ENCODE results near the gene PAM.
"Not testable (repeated sequence)": the region's sequence is repeated elsewhere in the genome, so short reads cannot be mapped to it uniquely, and the experiment has no call there.

PAM gene

GRCh38 chr5:103005276-103005675, 250.2 kb downstream of the PAM start:
- DNase-seq: no peak

GRCh38 chr5:103006921-103007320, 251.8 kb downstream of the PAM start:
- DNase-seq: no peak

GRCh38 chr5:103010168-103010567, 255.1 kb downstream of the PAM start:
- no peak for DNase-seq

- DNase-seq: no peak
Measured at GRCh38 chr5:103013933-103014552, 258.9 kb downstream of the PAM start.

- peak; percentile 39 for DNase-seq
Measured at GRCh38 chr5:103014983-103015382, 259.9 kb downstream of the PAM start.

GRCh38 chr5:103016167-103016566, 261.1 kb downstream of the PAM start:
- no peak for DNase-seq

- no peak for DNase-seq
Measured at GRCh38 chr5:103019804-103020203, 264.7 kb downstream of the PAM start.

- peak; percentile 28 for DNase-seq
Measured at GRCh38 chr5:103021314-103021713, 266.2 kb downstream of the PAM start.

- no peak for DNase-seq
Measured at GRCh38 chr5:103027267-103027666, 272.2 kb downstream of the PAM start.

GRCh38 chr5:103031607-103032006, 276.5 kb downstream of the PAM start:
- no peak for DNase-seq

GRCh38 chr5:103033696-103034095, 278.6 kb downstream of the PAM start:
- no peak for DNase-seq

GRCh38 chr5:103034662-103035392, 279.7 kb downstream of the PAM start:
- no peak for DNase-seq

- no peak for DNase-seq
Measured at GRCh38 chr5:103035701-103036100, 280.6 kb downstream of the PAM start.

- peak; percentile 30 for DNase-seq
Measured at GRCh38 chr5:103036601-103037000, 281.5 kb downstream of the PAM start.

- no peak for DNase-seq
Measured at GRCh38 chr5:103037673-103038455, 282.8 kb downstream of the PAM start.

- DNase-seq: peak; percentile 43
Measured at GRCh38 chr5:103041071-103041676, 286.1 kb downstream of the PAM start.

GRCh38 chr5:103046706-103047105, 291.6 kb downstream of the PAM start:
- not testable (repeated sequence) for DNase-seq

- peak; percentile 7 for DNase-seq
Measured at GRCh38 chr5:103057208-103058130, 302.4 kb downstream of the PAM start.

- DNase-seq: no peak
Measured at GRCh38 chr5:103059525-103059924, 304.4 kb downstream of the PAM start.

GRCh38 chr5:103060424-103060954, 305.4 kb downstream of the PAM start:
- no peak for DNase-seq

GRCh38 chr5:103066326-103066725, 311.2 kb downstream of the PAM start:
- DNase-seq: no peak

- DNase-seq: not testable (repeated sequence)
Measured at GRCh38 chr5:103073500-103073899, 318.4 kb downstream of the PAM start.

Measured in fibroblast of skin of right quadriceps (primary cell).